Embryonic facial prominence (tissue), 1 donor: ENCODE results near the gene CCDC124.
"Not testable (repeated sequence)": the region's sequence is repeated elsewhere in the genome, so short reads cannot be mapped to it uniquely, and the experiment has no call there.

Source experiments
- DNase-seq: peaks from one replicate; pipeline ENCODE4 v3.0.0-alpha.2; 2016; ENCODE audit errors: extremely low spot score

CCDC124 gene

GRCh38 chr19:17932485-17933338 lies at the start of gene CCDC124:
CCDC124 (plus strand) TSS chr19:17933015; CDS start chr19:17936421, 3,406 bp downstream.
- DNase-seq: peak; percentile 83

- DNase-seq: no peak
Measured at GRCh38 chr19:17883627-17884410, 49.0 kb upstream of the CCDC124 start.

GRCh38 chr19:17886515-17886914 lies 46.3 kb upstream of the CCDC124 start:
- no peak for DNase-seq

GRCh38 chr19:17887221-17887620 lies 45.6 kb upstream of the CCDC124 start:
- DNase-seq: not testable (repeated sequence)

- no peak for DNase-seq
Measured at GRCh38 chr19:17888260-17888659, 44.6 kb upstream of the CCDC124 start.

GRCh38 chr19:17889609-17890214 lies 43.1 kb upstream of the CCDC124 start:
- no peak for DNase-seq

GRCh38 chr19:17893766-17894165 lies 39.0 kb upstream of the CCDC124 start:
- no peak for DNase-seq

GRCh38 chr19:17902701-17903100 lies 30.1 kb upstream of the CCDC124 start:
- no peak for DNase-seq

- no peak for DNase-seq
Measured at GRCh38 chr19:17908244-17908643, 24.6 kb upstream of the CCDC124 start.

GRCh38 chr19:17909003-17909732 lies 23.6 kb upstream of the CCDC124 start:
- no peak for DNase-seq

GRCh38 chr19:17910791-17911360 lies 21.9 kb upstream of the CCDC124 start:
- DNase-seq: no peak

- DNase-seq: no peak
Measured at GRCh38 chr19:17915940-17916593, 16.7 kb upstream of the CCDC124 start.

- not testable (repeated sequence) for DNase-seq
Measured at GRCh38 chr19:17918151-17918550, 14.7 kb upstream of the CCDC124 start.

GRCh38 chr19:17919122-17919521 lies 13.7 kb upstream of the CCDC124 start:
- DNase-seq: not testable (repeated sequence)

- DNase-seq: no peak
Measured at GRCh38 chr19:17920527-17920926, 12.3 kb upstream of the CCDC124 start.

GRCh38 chr19:17922138-17922537 lies 10.7 kb upstream of the CCDC124 start:
- DNase-seq: no peak

GRCh38 chr19:17926044-17926443 lies 6.8 kb upstream of the CCDC124 start:
- DNase-seq: no peak

GRCh38 chr19:17929056-17929455 lies 3.8 kb upstream of the CCDC124 start:
- no peak for DNase-seq

GRCh38 chr19:17931532-17932191 lies 1.2 kb upstream of the CCDC124 start:
- DNase-seq: no peak

GRCh38 chr19:17933414-17934129 lies 757 bp downstream of the CCDC124 start:
- DNase-seq: no peak
